GM12891 (cell line): ENCODE data around the gene VEZT.

Source experiments
- PAX5 ChIP-seq: IDR thresholded peaks from 2 replicates; pipeline ENCODE4 v1.6.1; 2011; ENCODE audit warnings: low read length, moderate library complexity, mild to moderate bottlenecking; ENCODE audit not compliant: insufficient read depth, severe bottlenecking
- POLR2A ChIP-seq: IDR thresholded peaks from 2 replicates; pipeline ENCODE4 v1.6.1; 2011; ENCODE audit warnings: low read depth, low read length, control low read depth
- POLR2AphosphoS5 ChIP-seq: IDR thresholded peaks from 2 replicates; pipeline ENCODE4 v1.6.1; 2011; ENCODE audit warnings: low read depth, low read length, control low read depth
- POU2F2 ChIP-seq: IDR thresholded peaks from 2 replicates; pipeline ENCODE4 v1.6.1; 2011; ENCODE audit warnings: low read depth, mild to moderate bottlenecking, control low read depth, low read length, moderate library complexity
- SPI1 ChIP-seq: IDR thresholded peaks from 2 replicates; pipeline ENCODE4 v1.6.1; 2011; ENCODE audit warnings: low read depth, low read length, control low read depth
- TAF1 ChIP-seq: IDR thresholded peaks from 2 replicates; pipeline ENCODE4 v1.6.1; 2011; ENCODE audit warnings: low read depth, low read length, control low read depth

GRCh38 chr12:95343461-95344230, 126.0 kb downstream of the VEZT start:
- TF ChIP-seq POLR2AphosphoS5 (no peak), TAF1 (no peak), POLR2A (no peak), PAX5 (no peak), SPI1 (no peak), POU2F2 (no peak)
